ENCODE measurements around the gene DSTYK. TPM values are rescaled to one million over a fixed set of nuclear protein-coding genes. Genes with fewer than 3 reads are reported as not detected.
A peak's percentile ranks its signal among the peaks of the same experiment; 100 is the strongest.

Gene DSTYK
- total RNA-seq, 1 donor from 2014 or later = 8.1 TPM

DNA sequence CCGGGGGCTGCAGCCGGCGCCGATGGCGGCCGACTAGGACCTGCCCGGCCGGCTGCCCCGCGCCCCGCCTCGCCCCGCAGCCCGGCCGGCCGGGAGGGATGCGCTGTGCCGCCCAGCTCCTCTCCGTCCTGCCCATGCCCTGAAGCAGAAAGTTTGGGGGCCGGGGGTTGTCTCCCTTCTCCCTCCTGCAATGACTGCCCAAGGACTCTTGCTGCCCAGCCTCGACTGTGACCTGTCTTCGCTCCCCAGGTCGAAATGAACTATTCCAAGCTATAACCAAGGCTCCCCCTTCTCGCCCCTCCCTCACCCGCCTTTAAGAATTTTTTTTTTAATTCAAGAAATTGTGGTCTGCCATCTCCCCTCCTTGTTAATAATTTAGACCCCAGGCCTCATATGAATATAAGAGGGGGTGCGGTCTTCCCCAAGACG lies 16.6 kb upstream of the DSTYK start:
- Histone ChIP-seq H3K4me1 (peaks cover 0 to 20% of the 10 kb centered on the region in 2 donors), H3K27me3 (no peaks in the 10 kb centered on the region), H3K9me3 (no peaks in the 10 kb centered on the region), H3K36me3 (no peaks in the 10 kb centered on the region), H3K27ac (no peak overlapping the region), H3K4me3 (peak overlapping the region; percentile 40 to 86)
- intact Hi-C loops (cut with DNase I) = no loop called here
- TF ChIP-seq CTCF (IDR thresholded peaks at IDR 0.05) = no peak
- DNase-seq (ENCODE audit: low spot score in 2 of 2) = peak in 1 of 2 donors; percentile 62

- Histone ChIP-seq H3K4me1 (peaks cover 0 to 20% of the 10 kb centered on the region in 2 donors), H3K27ac (peak within 1 kb of the TSS in 1 of 2 donors; percentile 65), H3K4me3 (peak within 1 kb of the TSS; percentile 40 to 86), H3K9me3 (no peaks in the 10 kb centered on the region), H3K36me3 (no peaks in the 10 kb centered on the region), H3K27me3 (no peaks in the 10 kb centered on the region)
- peak; percentile 39 to 92 for DNase-seq (ENCODE audit: low spot score in 2 of 2)
- intact Hi-C loops (cut with DNase I) = loop anchor here (1.0 kb wide), 1 partner anchor 16 kb away; the partner anchor contains the start of gene DSTYK
- no peak for TF ChIP-seq CTCF (IDR thresholded peaks at IDR 0.05)
These were observed 16.1 kb upstream of the DSTYK start, which contains the start of gene TMCC2 for GRCh38 chr1:205227584-205228013. Gene TMCC2, plus strand, starts transcription at chr1:205227946. Its CDS starts 619 bp downstream, at chr1:205228565.

DNA sequence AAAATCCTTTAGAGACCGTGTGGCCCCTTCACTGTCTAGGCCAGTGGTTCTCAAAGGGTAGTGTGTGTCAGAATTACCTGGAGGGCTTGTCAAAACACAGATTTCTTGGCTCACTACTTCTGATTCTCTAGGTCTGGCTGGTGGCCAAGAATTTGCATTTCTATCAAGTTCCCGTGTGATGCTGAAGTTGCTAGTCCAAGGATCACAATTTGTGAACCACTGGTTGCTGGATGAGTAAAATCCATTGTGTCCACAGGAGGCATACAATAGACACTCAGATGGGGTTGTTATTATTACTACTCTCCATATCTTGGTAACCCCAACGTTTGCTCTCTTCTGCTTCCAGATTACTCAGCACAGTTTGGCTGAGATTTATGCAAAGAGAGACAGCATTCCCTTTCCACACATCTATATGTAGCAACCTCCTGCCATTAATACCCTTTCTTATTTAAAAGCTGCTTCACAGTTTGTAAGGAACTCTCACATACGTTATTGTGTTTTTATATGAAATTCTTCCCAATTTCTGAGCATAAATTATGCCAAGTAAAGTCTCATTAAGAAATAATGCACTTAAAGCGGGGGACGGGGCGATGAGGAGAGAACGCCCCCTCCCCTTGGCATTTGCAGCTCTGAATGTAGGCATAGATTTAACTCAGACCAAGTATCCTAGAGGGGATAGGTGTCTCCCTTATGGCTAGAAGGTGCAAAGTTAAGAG lies 15.5 kb upstream of the DSTYK start:
- peak in 1 of 2 donors; percentile 52 for DNase-seq (ENCODE audit: low spot score in 2 of 2)
- intact Hi-C loops (cut with DNase I) = loop anchor here (1.0 kb wide), 1 partner anchor 16 kb away; the partner anchor contains the start of gene DSTYK
- H3K36me3 ChIP-seq = no peaks in the 10 kb centered on the region
- peak overlapping the region; percentile 40 to 86 for H3K4me3 ChIP-seq
- no peak for TF ChIP-seq CTCF (IDR thresholded peaks at IDR 0.05)
- peaks cover 0 to 20% of the 10 kb centered on the region in 2 donors for H3K4me1 ChIP-seq
- H3K27ac ChIP-seq = no peak overlapping the region
- no peaks in the 10 kb centered on the region for H3K9me3 ChIP-seq
- no peaks in the 10 kb centered on the region for H3K27me3 ChIP-seq

GRCh38 chr1:205225901-205226765 lies 14.6 kb upstream of the DSTYK start:
- TF ChIP-seq CTCF (IDR thresholded peaks at IDR 0.05) = no peak
- Histone ChIP-seq H3K4me3 (no peak overlapping the region), H3K36me3 (no peaks in the 10 kb centered on the region), H3K27ac (no peak overlapping the region), H3K4me1 (peaks cover 0 to 20% of the 10 kb centered on the region in 2 donors), H3K9me3 (no peaks in the 10 kb centered on the region), H3K27me3 (no peaks in the 10 kb centered on the region)
- DNase-seq (ENCODE audit: low spot score in 2 of 2) = peak in 1 of 2 donors; percentile 53
- intact Hi-C loops (cut with DNase I) = no loop called here

DNA sequence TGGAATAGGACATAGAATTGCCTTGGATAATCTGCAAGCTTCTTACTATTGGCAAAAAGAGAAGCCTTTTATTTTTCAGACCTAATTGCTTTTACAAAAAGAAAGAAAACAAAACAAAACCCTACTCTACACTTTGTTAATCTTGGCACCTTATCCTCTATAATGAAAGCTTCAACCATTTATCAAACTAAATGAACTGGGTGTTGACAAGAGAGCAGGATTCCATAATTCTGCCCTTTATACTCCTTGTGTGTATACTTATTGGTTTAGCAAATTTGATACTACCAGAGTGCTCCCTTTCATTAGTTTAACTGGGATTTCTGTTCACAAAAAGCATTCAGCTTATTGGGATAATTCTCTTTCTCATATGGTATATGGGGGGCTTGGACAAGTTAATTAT lies 13.2 kb upstream of the DSTYK start:
- no peak for DNase-seq (ENCODE audit: low spot score in 2 of 2)
- intact Hi-C loops (cut with DNase I) = no loop called here
- H3K4me1 ChIP-seq = peaks cover 0 to 14% of the 10 kb centered on the region in 2 donors
- no peak for TF ChIP-seq CTCF (IDR thresholded peaks at IDR 0.05)
- no peak overlapping the region for H3K4me3 ChIP-seq
- H3K36me3 ChIP-seq = no peaks in the 10 kb centered on the region
- H3K27ac ChIP-seq = no peak overlapping the region
- H3K9me3 ChIP-seq = no peaks in the 10 kb centered on the region
- H3K27me3 ChIP-seq = no peaks in the 10 kb centered on the region
